GM18526 (cell line): ENCODE results near the gene C21orf91.

Experiments used
- POLR2A ChIP-seq: IDR thresholded peaks from 3 replicates; pipeline ENCODE4 v1.6.1; 2011; ENCODE audit not compliant: insufficient read length; ENCODE audit errors: extremely low read depth

Gene C21orf91

DNA sequence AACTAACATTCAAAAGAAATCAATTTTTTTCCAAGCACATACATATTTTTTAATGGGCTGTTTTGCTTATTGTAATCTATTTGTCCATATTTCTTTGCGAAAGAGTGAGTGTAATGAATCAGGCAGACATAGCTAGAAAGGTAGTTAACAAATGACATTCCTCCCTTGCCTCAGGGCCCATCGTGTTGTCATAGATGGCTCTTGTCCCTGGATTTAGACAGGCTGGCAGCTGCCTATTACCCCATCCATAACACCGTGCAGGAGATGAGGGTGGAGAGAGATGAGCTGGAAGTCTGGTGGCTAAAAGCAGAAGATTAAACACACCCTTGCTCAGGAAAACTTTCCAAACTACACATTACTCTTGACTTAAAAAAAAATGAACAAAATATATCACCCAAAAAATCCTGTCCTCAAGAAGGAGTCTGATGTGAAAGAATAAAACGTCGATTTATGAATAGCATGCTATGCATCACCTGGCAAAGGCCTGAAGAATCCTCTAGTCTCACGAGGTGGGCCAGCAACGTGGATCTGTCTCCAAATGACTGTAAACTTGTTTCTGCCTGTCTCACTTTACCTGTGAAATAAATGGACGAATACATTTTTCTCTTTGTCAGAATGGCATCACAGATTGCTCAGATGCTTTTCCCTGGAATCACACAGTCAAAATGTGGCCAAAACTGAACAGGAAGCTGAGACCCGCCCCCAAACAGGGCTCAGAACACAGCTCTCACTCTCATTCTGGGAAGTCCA, 55.7 kb downstream of the C21orf91 start:
- TF ChIP-seq POLR2A: no peak

DNA sequence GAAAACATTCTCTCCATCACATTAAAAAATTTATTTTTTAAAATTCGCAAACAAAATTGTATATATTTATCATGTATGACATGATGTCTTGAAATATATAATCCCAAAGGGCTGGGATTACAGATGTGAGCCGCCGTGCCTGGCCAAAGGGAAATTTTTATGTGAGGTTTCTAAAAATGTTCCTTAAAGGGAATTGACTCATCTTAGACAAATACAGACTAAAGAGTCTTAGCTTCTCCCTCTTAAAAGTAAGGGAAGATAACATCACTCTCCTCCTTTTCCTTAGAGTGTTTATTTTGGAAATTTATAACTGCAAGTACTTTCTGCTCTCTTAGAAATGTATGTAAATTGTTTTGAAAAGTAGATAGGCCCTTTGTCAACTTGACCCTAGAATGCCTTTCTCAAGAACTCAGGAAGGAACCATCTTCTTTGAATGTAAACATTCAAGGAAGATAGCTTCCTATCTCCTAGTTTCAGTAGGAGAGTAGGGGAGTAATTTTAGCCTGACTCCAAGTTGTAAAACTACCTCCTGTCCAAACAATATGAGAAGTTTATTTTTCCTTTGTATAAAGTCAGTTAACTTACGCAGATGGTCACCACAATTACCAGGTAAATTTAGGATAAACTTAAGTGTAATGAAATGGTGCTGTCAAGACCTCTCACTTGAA, 59.5 kb downstream of the C21orf91 start:
- TF ChIP-seq POLR2A: no peak

- no peak for TF ChIP-seq POLR2A
Observed at GRCh38 chr21:17758683-17759082, 60.5 kb downstream of the C21orf91 start.

GRCh38 chr21:17757671-17758070, 61.5 kb downstream of the C21orf91 start:
- no peak for TF ChIP-seq POLR2A

- no peak for TF ChIP-seq POLR2A
Observed at GRCh38 chr21:17753736-17754135, 65.4 kb downstream of the C21orf91 start.

DNA sequence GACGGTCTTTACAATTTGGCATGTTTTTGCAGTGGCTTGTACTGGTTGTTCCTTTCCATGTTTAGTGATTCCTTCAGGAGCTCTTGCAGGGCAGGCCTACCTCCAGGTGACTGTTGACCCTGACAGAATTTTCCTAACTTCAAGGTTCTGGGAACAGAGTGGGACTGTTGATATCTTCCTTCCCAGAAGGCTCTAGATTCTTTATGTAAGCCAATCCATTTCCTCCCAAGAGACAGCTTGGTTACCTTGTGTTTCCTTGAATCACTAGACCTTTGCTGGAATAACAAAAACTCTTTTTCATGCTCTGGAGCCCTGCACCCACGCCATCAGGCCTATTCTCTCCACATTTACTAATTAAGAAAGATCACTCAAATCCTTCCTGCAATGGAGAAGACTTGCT, 67.0 kb downstream of the C21orf91 start:
- no peak for TF ChIP-seq POLR2A

GRCh38 chr21:17746920-17747319, 72.2 kb downstream of the C21orf91 start:
- TF ChIP-seq POLR2A: no peak

DNA sequence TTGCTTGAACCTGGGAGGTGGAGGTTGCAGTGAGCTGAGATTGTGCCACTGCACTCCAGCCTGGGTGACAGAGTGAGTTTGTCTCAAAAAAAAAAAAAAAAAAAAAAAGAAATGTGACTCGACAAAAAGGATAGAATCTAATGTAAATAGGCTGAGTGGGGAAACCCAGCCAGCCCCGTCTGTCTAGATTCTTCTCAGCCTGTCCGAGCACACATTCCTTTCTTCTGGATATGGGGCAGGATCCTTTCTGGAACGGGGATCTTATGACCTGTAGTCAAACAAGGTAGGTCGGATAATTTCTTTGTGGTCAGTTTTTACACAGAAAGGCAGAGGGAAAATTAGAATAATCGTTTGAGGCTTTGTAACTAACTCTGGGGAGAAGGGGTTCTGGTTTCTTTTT, 74.1 kb downstream of the C21orf91 start:
- no peak for TF ChIP-seq POLR2A

DNA sequence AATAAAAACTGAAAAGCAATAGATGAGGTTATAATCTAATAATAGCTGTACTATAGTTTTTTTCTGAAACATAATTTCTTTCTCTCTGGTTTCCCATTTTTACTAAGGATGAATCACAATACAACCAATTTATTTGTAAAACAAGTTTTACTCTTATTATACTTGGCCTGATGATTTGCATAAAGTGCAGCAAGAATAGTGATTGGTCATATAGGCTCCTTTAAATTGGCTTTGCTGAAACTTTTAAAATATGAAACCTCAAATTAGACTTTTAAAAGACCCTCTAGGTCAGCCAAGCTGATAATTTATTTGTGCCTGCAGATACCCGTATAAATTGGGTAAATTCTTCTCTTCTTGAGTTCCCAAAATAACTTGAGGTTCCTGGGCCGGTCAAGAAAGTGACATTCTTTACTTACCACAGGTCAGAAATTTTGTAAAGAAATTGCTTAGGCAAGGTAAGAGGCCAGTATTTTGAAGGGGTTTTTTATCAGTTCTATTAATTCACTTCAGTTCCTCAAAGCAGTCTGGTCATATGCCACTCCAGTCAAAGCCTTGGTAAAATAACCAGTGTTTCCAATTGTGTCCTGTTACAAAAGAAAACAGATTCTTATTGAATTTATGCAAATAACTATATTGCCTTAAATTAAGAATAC, 76.1 kb downstream of the C21orf91 start:
- TF ChIP-seq POLR2A: no peak

DNA sequence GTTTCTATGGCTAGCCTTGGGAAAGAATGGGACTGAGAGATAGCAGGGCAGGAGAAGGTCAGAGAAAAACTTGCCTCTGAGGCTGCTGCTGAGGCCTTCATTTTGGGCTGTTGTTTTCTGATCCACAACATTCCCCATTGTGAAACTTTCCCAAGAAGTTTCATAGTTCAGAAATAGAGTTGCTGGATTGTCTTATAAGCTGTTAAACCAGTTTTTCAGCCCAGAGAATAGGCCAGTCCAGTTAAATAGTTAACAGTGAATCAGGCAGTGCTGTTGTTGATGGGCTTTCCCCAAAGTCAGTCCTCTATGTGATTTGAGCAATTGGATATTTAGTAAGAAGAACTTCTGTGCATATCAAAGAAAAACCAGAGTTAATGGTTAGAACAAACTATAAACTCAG, 77.0 kb downstream of the C21orf91 start:
- no peak for TF ChIP-seq POLR2A
